B cell (primary cell): ENCODE results near the gene CAPZA1.

ENCODE experiments used
- CTCF ChIP-seq: fragments of 200-600 bp; IDR thresholded peaks from one replicate; pipeline ENCODE4 v1.8.0; 2022; ENCODE audit warnings: antibody characterized with exemption, mild to moderate bottlenecking
- EZH2 ChIP-seq: IDR thresholded peaks from 2 replicates; pipeline ENCODE4 v1.6.1; 2012; ENCODE audit warnings: borderline replicate concordance, low read depth, mild to moderate bottlenecking, moderate library complexity, low read length; ENCODE audit not compliant: insufficient read depth, poor library complexity, severe bottlenecking

GRCh38 chr1:112646225-112646624 is 26.6 kb downstream of the CAPZA1 start:
- TF ChIP-seq CTCF: no peak
- TF ChIP-seq EZH2: no peak
